CD14-positive monocyte (primary cell): ENCODE measurements around the gene RTN1. TPM values are rescaled to one million over a fixed set of nuclear protein-coding genes. Genes with fewer than 3 reads are reported as not detected.

Experiments
- DNase-seq, 3 donors: peaks; one replicate each; pipeline ENCODE4 v3.0.0-alpha.2; 2011 to 2022
- H2AFZ ChIP-seq: 2 replicates; pipeline ENCODE4 v1.6.0; 2012; ENCODE audit warnings: mild to moderate bottlenecking, low read depth, low read length, inconsistent platforms; ENCODE audit not compliant: insufficient read depth, poor library complexity, severe bottlenecking
- H3K27ac ChIP-seq, 2 donors: 1 replicate in 1 of 2; 2 replicates in 1 of 2; pipeline ENCODE4 v1.5.1; 2012 to 2013; ENCODE audit warnings: low read length in 2 of 2, control low read depth in 1 of 2, inconsistent platforms in 1 of 2, low read depth in 1 of 2, mild to moderate bottlenecking in 1 of 2
- H3K27me3 ChIP-seq, 2 donors: one replicate each; pipeline versions ENCODE4 v1.6.0 to v1.6.1; 2011 to 2013; ENCODE audit warnings: low read length in 2 of 2; ENCODE audit not compliant: control insufficient read depth in 2 of 2, insufficient read depth in 2 of 2
- H3K36me3 ChIP-seq, 2 donors: replicated peaks in 1 of 2; 1 replicate in 1 of 2; 2 replicates in 1 of 2; pipeline versions ENCODE4 v1.5.1 to v1.6.1; 2012 to 2013; ENCODE audit warnings: low read length in 2 of 2, control low read depth in 1 of 2, inconsistent platforms in 1 of 2, mild to moderate bottlenecking in 1 of 2; ENCODE audit not compliant: insufficient read depth in 2 of 2, control insufficient read depth in 1 of 2
- H3K4me1 ChIP-seq, 2 donors: 1 replicate in 1 of 2; 2 replicates in 1 of 2; pipeline versions ENCODE4 v1.5.1 to v1.6.1; 2012 to 2013; ENCODE audit warnings: low read length in 2 of 2, control low read depth in 1 of 2, inconsistent platforms in 1 of 2, mild to moderate bottlenecking in 1 of 2, moderate library complexity in 1 of 2; ENCODE audit not compliant: insufficient read depth in 2 of 2, control insufficient read depth in 1 of 2
- H3K4me2 ChIP-seq: replicated peaks from 2 replicates; pipeline ENCODE3; 2012; ENCODE audit warnings: low read length, moderate library complexity, mild to moderate bottlenecking; ENCODE audit not compliant: poor library complexity, severe bottlenecking; ENCODE audit errors: extremely low read depth
- H3K4me3 ChIP-seq, 3 experiments: fragments of 200-600 bp in 1 of 3; sonication (generic) in 1 of 3; replicated peaks in 1 of 3; 1 replicate in 2 of 3; 2 replicates in 1 of 3; pipeline ENCODE4 v1.5.1; 2011 to 2013; ENCODE audit warnings: low read length in 3 of 3, mild to moderate bottlenecking in 3 of 3, control low read depth in 2 of 3, low read depth in 2 of 3, inconsistent platforms in 1 of 3, moderate library complexity in 1 of 3
- H3K79me2 ChIP-seq: 2 replicates; pipeline ENCODE4 v1.6.0; 2012; ENCODE audit warnings: mild to moderate bottlenecking, control low read depth, inconsistent platforms, low read length, moderate library complexity; ENCODE audit not compliant: insufficient read depth
- H3K9ac ChIP-seq: 2 replicates; pipeline ENCODE4 v1.6.0; 2017; ENCODE audit warnings: low read length, mild to moderate bottlenecking; ENCODE audit not compliant: insufficient read depth, poor library complexity, severe bottlenecking
- H3K9me3 ChIP-seq, 2 donors: replicated peaks in 1 of 2; 1 replicate in 1 of 2; 2 replicates in 1 of 2; pipeline versions ENCODE4 v1.5.1 to v1.6.1; 2012 to 2013; ENCODE audit warnings: low read length in 2 of 2, control low read depth in 1 of 2; ENCODE audit not compliant: control insufficient read depth in 1 of 2, insufficient read depth in 1 of 2
- H4K20me1 ChIP-seq: 2 replicates; pipeline ENCODE4 v1.6.0; 2012; ENCODE audit warnings: mild to moderate bottlenecking, low read length, control low read depth, moderate library complexity; ENCODE audit not compliant: insufficient read depth
- H3K27ac Mint-ChIP-seq, 7 donors: one replicate each; pipeline ENCODE4 v1.8.0; 2020; ENCODE audit warnings: mild to moderate bottlenecking in 7 of 7, mixed read lengths in 7 of 7, moderate library complexity in 6 of 7, inconsistent platforms in 2 of 7
- H3K27me3 Mint-ChIP-seq, 3 donors: one replicate each; pipeline ENCODE4 v1.8.0; 2021 to 2022; ENCODE audit warnings: low read depth in 3 of 3, mild to moderate bottlenecking in 3 of 3, mixed read lengths in 3 of 3, moderate library complexity in 3 of 3, inconsistent platforms in 1 of 3
- H3K36me3 Mint-ChIP-seq, 2 donors: one replicate each; pipeline ENCODE4 v1.8.0; 2020; ENCODE audit warnings: mixed read lengths in 2 of 2, inconsistent platforms in 1 of 2, mild to moderate bottlenecking in 1 of 2
- H3K4me1 Mint-ChIP-seq: one replicate; pipeline ENCODE4 v1.8.0; 2020; ENCODE audit warnings: mild to moderate bottlenecking, mixed read lengths
- H3K4me3 Mint-ChIP-seq, 2 donors: one replicate each; pipeline ENCODE4 v1.8.0; 2020; ENCODE audit warnings: mild to moderate bottlenecking in 2 of 2, mixed read lengths in 2 of 2, moderate library complexity in 1 of 2
- H3K9me3 Mint-ChIP-seq, 7 donors: one replicate each; pipeline ENCODE4 v1.8.0; 2020 to 2022; ENCODE audit warnings: mixed read lengths in 7 of 7, mild to moderate bottlenecking in 6 of 7, moderate library complexity in 6 of 7, inconsistent platforms in 2 of 7
- WGBS: methylation state at CpG from one replicate; pipeline ENCODE4 v1.1.5; 2013; ENCODE audit warnings: missing lambda C conversion rate; ENCODE audit not compliant: insufficient coverage; 5-methylcytosine and 5-hydroxymethylcytosine counted together
- intact Hi-C, 2 donors: fragments of 100-400 bp; cut with micrococcal nuclease; formaldehyde crosslinking; loops; one replicate each; pipeline versions ENCODE4 v1.15.0 to v1.15.1; 2023
- polyA plus RNA-seq, 3 donors: library from polyadenylated mRNA; depleted of rRNA in 1 of 3; unstranded in 2 of 3; stranded (reverse) in 1 of 3; fragments of 300-500 nt in 2 of 3; fragments of >200 nt in 1 of 3; fragmentation: Illumina TruSeq in 2 of 3; gene quantifications; 1 replicate in 2 of 3; 2 replicates in 1 of 3; pipeline ENCODE4 v1.2.3, GENCODE V29; 2012 to 2021
- TF ChIP-seq, protein P1 (sequence below): fragments of 200-600 bp; IDR thresholded peaks from one replicate; pipeline ENCODE4 v1.8.0; 2022; ENCODE audit warnings: antibody characterized with exemption, mild to moderate bottlenecking

RTN1 gene
- polyA plus RNA-seq, 3 donors = 40.2 to 75.1 (median 55.0) TPM

GRCh38 chr14:59707778-59708561 lies 162.6 kb downstream of the RTN1 start:
- TF ChIP-seq, protein P1, sequence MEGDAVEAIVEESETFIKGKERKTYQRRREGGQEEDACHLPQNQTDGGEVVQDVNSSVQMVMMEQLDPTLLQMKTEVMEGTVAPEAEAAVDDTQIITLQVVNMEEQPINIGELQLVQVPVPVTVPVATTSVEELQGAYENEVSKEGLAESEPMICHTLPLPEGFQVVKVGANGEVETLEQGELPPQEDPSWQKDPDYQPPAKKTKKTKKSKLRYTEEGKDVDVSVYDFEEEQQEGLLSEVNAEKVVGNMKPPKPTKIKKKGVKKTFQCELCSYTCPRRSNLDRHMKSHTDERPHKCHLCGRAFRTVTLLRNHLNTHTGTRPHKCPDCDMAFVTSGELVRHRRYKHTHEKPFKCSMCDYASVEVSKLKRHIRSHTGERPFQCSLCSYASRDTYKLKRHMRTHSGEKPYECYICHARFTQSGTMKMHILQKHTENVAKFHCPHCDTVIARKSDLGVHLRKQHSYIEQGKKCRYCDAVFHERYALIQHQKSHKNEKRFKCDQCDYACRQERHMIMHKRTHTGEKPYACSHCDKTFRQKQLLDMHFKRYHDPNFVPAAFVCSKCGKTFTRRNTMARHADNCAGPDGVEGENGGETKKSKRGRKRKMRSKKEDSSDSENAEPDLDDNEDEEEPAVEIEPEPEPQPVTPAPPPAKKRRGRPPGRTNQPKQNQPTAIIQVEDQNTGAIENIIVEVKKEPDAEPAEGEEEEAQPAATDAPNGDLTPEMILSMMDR = no peak
- intact Hi-C loops = no loop called here
- H3K27ac Mint-ChIP-seq = no peak overlapping the region

DNA sequence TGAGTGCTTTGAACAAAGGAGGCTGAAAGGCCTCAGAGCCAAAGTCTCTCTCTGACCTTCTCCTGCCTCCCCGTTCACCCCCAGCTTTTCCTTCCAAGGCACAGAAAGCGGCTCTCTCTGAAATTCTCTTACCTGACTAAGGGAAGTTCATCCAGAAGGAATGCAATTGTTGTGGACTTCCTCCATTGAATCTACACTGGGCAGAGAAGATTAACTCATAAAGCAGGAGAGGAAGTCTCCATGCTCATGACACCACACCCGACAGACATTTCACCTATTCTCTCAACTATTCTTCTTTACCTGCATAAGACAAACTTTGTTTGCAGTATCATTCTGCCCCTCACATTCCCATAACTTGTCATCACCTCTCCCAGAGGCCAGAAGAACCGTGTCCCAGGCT lies 164.7 kb downstream of the RTN1 start:
- H3K4me2 ChIP-seq = no peak overlapping the region

More at GRCh38 chr14:59707778-59708561, 162.6 kb downstream of the RTN1 start:
- Mint-ChIP-seq H3K36me3 (peaks cover 0 to 4% of the 10 kb centered on the region in 2 donors), H3K4me3 (no peak overlapping the region), H3K9me3 (peaks cover 0 to 4% (median 0%) of the 10 kb centered on the region in 7 donors), H3K27me3 (peaks cover 0 to 5% (median 4%) of the 10 kb centered on the region in 3 donors), H3K4me1 (peaks cover 13% of the 10 kb centered on the region)
- H3K4me1 ChIP-seq = peaks cover 11 to 13% of the 10 kb centered on the region in 2 donors
- H3K27ac ChIP-seq = no peak overlapping the region
- H3K79me2 ChIP-seq = no peaks in the 10 kb centered on the region
- H3K27me3 ChIP-seq = no peaks in the 10 kb centered on the region
- H3K36me3 ChIP-seq = no peaks in the 10 kb centered on the region
- peaks cover 72% of the 10 kb centered on the region for H4K20me1 ChIP-seq
- no peak overlapping the region for H3K4me2 ChIP-seq
- H2AFZ ChIP-seq = no peak overlapping the region
- no peak for DNase-seq
- H3K4me3 ChIP-seq = no peak overlapping the region
- H3K9ac ChIP-seq = no peak overlapping the region
- WGBS = no CpG with 5 or more reads among the region's 7 CpGs
- no peaks in the 10 kb centered on the region for H3K9me3 ChIP-seq

More for the DNA sequence above, 164.7 kb downstream of the RTN1 start:
- WGBS = 89% methylated on average over 3 of the region's 4 CpGs
- Histone ChIP-seq H3K4me1 (peaks cover 11 to 13% of the 10 kb centered on the region in 2 donors), H2AFZ (no peak overlapping the region), H4K20me1 (peaks cover 58% of the 10 kb centered on the region), H3K9me3 (no peaks in the 10 kb centered on the region), H3K27me3 (no peaks in the 10 kb centered on the region), H3K79me2 (no peaks in the 10 kb centered on the region), H3K9ac (no peak overlapping the region), H3K4me3 (no peak overlapping the region), H3K27ac (no peak overlapping the region), H3K36me3 (no peaks in the 10 kb centered on the region)
- Mint-ChIP-seq H3K27ac (no peak overlapping the region), H3K4me3 (no peak overlapping the region), H3K36me3 (peaks cover 0 to 4% of the 10 kb centered on the region in 2 donors), H3K27me3 (peaks cover 0 to 5% (median 4%) of the 10 kb centered on the region in 3 donors), H3K4me1 (peaks cover 15% of the 10 kb centered on the region), H3K9me3 (peaks cover 0 to 4% (median 0%) of the 10 kb centered on the region in 7 donors)
- intact Hi-C loops = no loop called here
- TF ChIP-seq, protein P1 = no peak
- DNase-seq = no peak
